C4-2B (cell line): ENCODE results near the gene IRF7.

Source experiments
- H3K27ac ChIP-seq: fragments of 450-650 bp; 2 replicates; pipeline ENCODE4 v1.5.1; 2017
- CTCF ChIP-seq: fragments of 450-650 bp; conservative IDR thresholded peaks from 2 replicates; pipeline ENCODE4 v1.5.1; 2017; ENCODE audit warnings: mild to moderate bottlenecking
- ZFX ChIP-seq: fragments of 450-650 bp; IDR thresholded peaks from 2 replicates; pipeline ENCODE4 v1.6.1; 2017

The IRF7 gene

GRCh38 chr11:595400-595799 is 20.4 kb downstream of the IRF7 start:
- H3K27ac ChIP-seq, result no peak overlapping the region
- TF ChIP-seq ZFX (no peak), CTCF (no peak)

GRCh38 chr11:593347-593746 is 22.4 kb downstream of the IRF7 start:
- H3K27ac ChIP-seq, result no peak overlapping the region
- TF ChIP-seq ZFX, result no peak
- TF ChIP-seq CTCF, result no peak

GRCh38 chr11:592918-593317 is 22.8 kb downstream of the IRF7 start:
- no peak overlapping the region for H3K27ac ChIP-seq
- TF ChIP-seq CTCF (no peak), ZFX (no peak)

- no peak overlapping the region for H3K27ac ChIP-seq
Measured at GRCh38 chr11:592501-592900, 23.2 kb downstream of the IRF7 start.

GRCh38 chr11:590997-591396 is 24.8 kb downstream of the IRF7 start:
- TF ChIP-seq CTCF (no peak), ZFX (no peak)
- no peak overlapping the region for H3K27ac ChIP-seq

More at GRCh38 chr11:592501-592900, 23.2 kb downstream of the IRF7 start:
- TF ChIP-seq ZFX, result no peak
- TF ChIP-seq CTCF, result no peak

- no peak overlapping the region for H3K27ac ChIP-seq
- TF ChIP-seq CTCF (no peak), ZFX (no peak)
Measured at GRCh38 chr11:589798-590197, 26.0 kb downstream of the IRF7 start.

- no peak overlapping the region for H3K27ac ChIP-seq
Measured at GRCh38 chr11:587978-588380, 27.8 kb downstream of the IRF7 start.

More at GRCh38 chr11:587978-588380, 27.8 kb downstream of the IRF7 start:
- TF ChIP-seq CTCF (no peak), ZFX (no peak)
